GM10248 (cell line): ENCODE data around the gene RBM26.

Experiments used
- CTCF ChIA-PET: fragments of 300-600 bp; sonication (Branson Sonifier 250); formaldehyde crosslinking; extraction: SDS; loops from one replicate; lab custom pipeline; 2021; ENCODE audit warnings: antibody characterized with exemption; lab: Yijun Ruan, JAX
- POLR2A ChIA-PET: fragments of 350-650 bp; sonication (Branson Sonifier 250); formaldehyde crosslinking; extraction: SDS; loops from one replicate; lab custom pipeline; 2020; ENCODE audit warnings: antibody characterized with exemption; lab: Yijun Ruan, JAX
- DNase-seq: peaks from one replicate; pipeline ENCODE4 v3.0.0; 2012; ENCODE audit errors: extremely low spot score
- CTCF ChIP-seq: IDR thresholded peaks from 2 replicates; pipeline ENCODE4 v1.5.1; 2012; ENCODE audit warnings: mild to moderate bottlenecking, low read depth; ENCODE audit errors: extremely low read depth, missing control alignments, control extremely low read depth

Gene RBM26

DNA sequence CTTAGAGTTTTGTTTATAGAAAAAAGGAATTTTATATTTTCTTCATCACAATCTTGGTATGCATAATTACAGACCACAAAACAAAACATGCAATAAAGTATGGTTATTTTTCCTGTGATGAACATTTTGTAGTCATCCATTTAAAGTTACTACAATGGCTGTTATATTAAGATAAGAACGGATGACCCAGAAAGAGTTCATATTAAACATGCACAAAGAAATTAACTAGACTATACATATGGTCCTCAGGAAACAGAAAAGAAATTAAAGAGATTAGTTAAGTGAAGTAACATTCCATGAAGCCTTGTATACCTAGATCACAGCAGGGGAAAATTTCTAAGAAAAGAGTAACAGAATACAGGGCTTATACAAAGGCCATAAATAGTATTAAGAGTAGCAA is 36.8 kb downstream of the RBM26 start:
- DNase-seq, result no peak
- ChIA-PET POLR2A (no interaction called here), CTCF (no interaction called here)
- no peak for TF ChIP-seq CTCF

- CTCF ChIA-PET, result interaction anchor here (1.1 to 2.4 kb wide), 2 partner anchors 8 to 18 kb away, joined by 3 to 6 read pairs; no protein-coding TSS in a partner anchor
- POLR2A ChIA-PET, result no interaction called here
- TF ChIP-seq CTCF, result no peak
- no peak for DNase-seq
Measured at GRCh38 chr13:79365981-79366380, 40.1 kb downstream of the RBM26 start.

GRCh38 chr13:79361299-79361698 is 44.8 kb downstream of the RBM26 start:
- TF ChIP-seq CTCF, result no peak
- CTCF ChIA-PET, result no interaction called here
- DNase-seq, result no peak
- POLR2A ChIA-PET, result no interaction called here

GRCh38 chr13:79360095-79360494 is 46.0 kb downstream of the RBM26 start:
- DNase-seq, result no peak
- POLR2A ChIA-PET, result no interaction called here
- TF ChIP-seq CTCF, result no peak
- CTCF ChIA-PET, result interaction anchor here (1.1 kb wide), 1 partner anchor 31 kb away, joined by 3 read pairs; no protein-coding TSS in a partner anchor

DNA sequence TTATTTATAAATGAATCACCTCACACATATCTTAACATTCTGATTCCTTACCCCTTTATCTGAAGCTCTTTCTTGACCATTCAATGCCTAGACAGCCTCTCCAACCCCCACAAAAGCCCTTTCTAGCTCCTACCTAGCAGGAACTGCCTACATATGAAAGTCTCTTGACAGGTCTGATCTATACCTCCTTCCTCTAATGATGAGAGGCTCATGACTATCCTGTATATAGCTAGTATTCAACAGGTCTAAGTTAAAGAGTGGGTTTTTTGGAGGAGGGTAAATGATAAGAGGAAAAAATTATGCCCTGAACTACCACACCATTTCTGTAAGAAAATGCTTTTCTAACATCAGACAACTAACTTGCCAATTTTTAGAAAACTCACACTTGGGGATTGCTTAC is 47.0 kb downstream of the RBM26 start:
- DNase-seq, result no peak
- ChIA-PET CTCF (interaction anchor here (0.8 to 1.2 kb wide), 4 partner anchors 11 to 26 kb away, joined by 3 to 4 read pairs (median 3); no protein-coding TSS in a partner anchor), POLR2A (no interaction called here)
- no peak for TF ChIP-seq CTCF

- ChIA-PET CTCF (interaction anchor here (1.1 kb wide), 1 partner anchor 15 kb away, joined by 3 read pairs; no protein-coding TSS in a partner anchor), POLR2A (no interaction called here)
- no peak for DNase-seq
- no peak for TF ChIP-seq CTCF
Measured at GRCh38 chr13:79354285-79354684, 51.8 kb downstream of the RBM26 start.

- ChIA-PET POLR2A (no interaction called here), CTCF (no interaction called here)
- no peak for DNase-seq
- no peak for TF ChIP-seq CTCF
Measured at GRCh38 chr13:79353693-79354092, 52.4 kb downstream of the RBM26 start.
